GM12878 (cell line): ENCODE results near the gene VAV2. TPM values are rescaled to one million over a fixed set of nuclear protein-coding genes. Genes with fewer than 3 reads are reported as not detected.

Source experiments
- BACH1 ChIP-seq: fragments of 450-650 bp; IDR thresholded peaks from 2 replicates; pipeline ENCODE4 v1.6.1; 2017; ENCODE audit warnings: mild to moderate bottlenecking, borderline replicate concordance
- BRCA1 ChIP-seq: IDR thresholded peaks from 2 replicates; pipeline ENCODE4 v1.6.1; 2011; ENCODE audit warnings: low read depth, low read length, improper control_type of control experiment
- CBFB ChIP-seq: IDR thresholded peaks from 2 replicates; pipeline ENCODE4 v1.6.1; 2016; ENCODE audit warnings: antibody characterized with exemption, low read depth
- CREM ChIP-seq: IDR thresholded peaks from 2 replicates; pipeline ENCODE4 v1.6.1; 2014; ENCODE audit warnings: antibody characterized with exemption, low read depth
- HDGF ChIP-seq: fragments of 450-650 bp; IDR thresholded peaks from 2 replicates; pipeline ENCODE4 v1.6.1; 2016; ENCODE audit warnings: antibody characterized with exemption
- JUND ChIP-seq: IDR thresholded peaks from 2 replicates; pipeline ENCODE4 v1.6.1; 2012; ENCODE audit warnings: low read depth, mild to moderate bottlenecking, low read length, improper control_type of control experiment, moderate library complexity
- NFIC ChIP-seq: IDR thresholded peaks from 2 replicates; pipeline ENCODE4 v1.6.1; 2012; ENCODE audit warnings: low read depth, mild to moderate bottlenecking, inconsistent platforms, low read length, moderate library complexity
- NKRF ChIP-seq: fragments of 450-650 bp; conservative IDR thresholded peaks from 2 replicates; pipeline ENCODE4 v1.6.1; 2017; ENCODE audit warnings: mild to moderate bottlenecking, moderate library complexity
- PRDM15 ChIP-seq: fragments of 450-650 bp; formaldehyde crosslinking; IDR thresholded peaks from 2 replicates; pipeline ENCODE4 v1.4.0; 2020; ENCODE audit warnings: mild to moderate bottlenecking, moderate library complexity
- RAD21 ChIP-seq: IDR thresholded peaks from 2 replicates; pipeline ENCODE4 v1.6.1; 2011; ENCODE audit warnings: mild to moderate bottlenecking, low read depth, low read length, moderate library complexity; ENCODE audit not compliant: insufficient read depth
- RAD51 ChIP-seq: fragments of 450-650 bp; IDR thresholded peaks from 2 replicates; pipeline ENCODE4 v1.6.1; 2016; ENCODE audit warnings: moderate library complexity, mild to moderate bottlenecking, inconsistent platforms
- REST ChIP-seq: IDR thresholded peaks from 2 replicates; pipeline ENCODE4 v1.6.1; 2012; ENCODE audit warnings: mild to moderate bottlenecking, low read depth, low read length
- YY1 ChIP-seq: IDR thresholded peaks from 2 replicates; pipeline ENCODE4 v1.6.1; 2011; ENCODE audit warnings: low read depth, mild to moderate bottlenecking, low read length
- ZNF24 ChIP-seq: fragments of 450-650 bp; IDR thresholded peaks from 2 replicates; pipeline ENCODE4 v1.6.1; 2017; ENCODE audit warnings: antibody characterized with exemption, mild to moderate bottlenecking
- polyA plus RNA-seq, 11 experiments: library from polyadenylated mRNA; depleted of rRNA in 4 of 11; unstranded in 6 of 11; stranded (reverse) in 5 of 11; fragments of >200 nt; fragmentation: Nextera tagmentation in 4 of 11; fragmentation: Illumina TruSeq in 1 of 11; extraction: Ambion mirVana in 4 of 11; extraction: Trizol in 1 of 11; gene quantifications; 1 replicate in 1 of 11; 2 replicates in 10 of 11; pipeline versions ENCODE4 v1.2.1 to v1.2.3, GENCODE V29; 2011 to 2016; ENCODE audit warnings: inconsistent platforms in 2 of 11, missing spikeins in 2 of 11, low read depth in 1 of 11
- total RNA-seq, 4 experiments: library from RNA; depleted of rRNA in 3 of 4; stranded (reverse); fragments of >200 nt in 3 of 4; fragmentation: Illumina TruSeq in 1 of 4; extraction: Trizol in 1 of 4; gene quantifications; 2 replicates each; pipeline versions ENCODE4 v1.2.1 to v1.2.3, GENCODE V29; 2013 to 2021
- TF ChIP-seq, protein P1 (sequence below): IDR thresholded peaks from 2 replicates; pipeline ENCODE4 v1.6.1; 2011; ENCODE audit warnings: mild to moderate bottlenecking, low read depth, low read length, moderate library complexity; ENCODE audit not compliant: insufficient replicate concordance
- TF ChIP-seq, protein P2 (sequence below), 3 experiments: IDR thresholded peaks in 2 of 3; conservative IDR thresholded peaks in 1 of 3; 2 replicates each; pipeline ENCODE4 v1.5.1; 2011; ENCODE audit warnings: low read depth in 3 of 3, low read length in 3 of 3, mild to moderate bottlenecking in 3 of 3, control low read depth in 2 of 3, moderate library complexity in 2 of 3, inconsistent platforms in 1 of 3, mixed read lengths in 1 of 3; ENCODE audit not compliant: control insufficient read depth in 2 of 3, insufficient read depth in 1 of 3; ENCODE audit errors: extremely low read depth in 1 of 3

VAV2 gene
- total and polyA plus RNA-seq, 10 of the 15 experiments (the other 5 are each of a cell fraction or from before 2014, with no cell fraction given), result 0.13 to 43.9 (median 16.9) TPM

GRCh38 chr9:133945314-133945975 is 46.7 kb downstream of the VAV2 start (continued):
- TF ChIP-seq, protein P1, sequence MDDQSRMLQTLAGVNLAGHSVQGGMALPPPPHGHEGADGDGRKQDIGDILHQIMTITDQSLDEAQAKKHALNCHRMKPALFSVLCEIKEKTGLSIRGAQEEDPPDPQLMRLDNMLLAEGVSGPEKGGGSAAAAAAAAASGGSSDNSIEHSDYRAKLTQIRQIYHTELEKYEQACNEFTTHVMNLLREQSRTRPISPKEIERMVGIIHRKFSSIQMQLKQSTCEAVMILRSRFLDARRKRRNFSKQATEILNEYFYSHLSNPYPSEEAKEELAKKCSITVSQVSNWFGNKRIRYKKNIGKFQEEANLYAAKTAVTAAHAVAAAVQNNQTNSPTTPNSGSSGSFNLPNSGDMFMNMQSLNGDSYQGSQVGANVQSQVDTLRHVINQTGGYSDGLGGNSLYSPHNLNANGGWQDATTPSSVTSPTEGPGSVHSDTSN, result peak; percentile 79
- TF ChIP-seq, protein P2, sequence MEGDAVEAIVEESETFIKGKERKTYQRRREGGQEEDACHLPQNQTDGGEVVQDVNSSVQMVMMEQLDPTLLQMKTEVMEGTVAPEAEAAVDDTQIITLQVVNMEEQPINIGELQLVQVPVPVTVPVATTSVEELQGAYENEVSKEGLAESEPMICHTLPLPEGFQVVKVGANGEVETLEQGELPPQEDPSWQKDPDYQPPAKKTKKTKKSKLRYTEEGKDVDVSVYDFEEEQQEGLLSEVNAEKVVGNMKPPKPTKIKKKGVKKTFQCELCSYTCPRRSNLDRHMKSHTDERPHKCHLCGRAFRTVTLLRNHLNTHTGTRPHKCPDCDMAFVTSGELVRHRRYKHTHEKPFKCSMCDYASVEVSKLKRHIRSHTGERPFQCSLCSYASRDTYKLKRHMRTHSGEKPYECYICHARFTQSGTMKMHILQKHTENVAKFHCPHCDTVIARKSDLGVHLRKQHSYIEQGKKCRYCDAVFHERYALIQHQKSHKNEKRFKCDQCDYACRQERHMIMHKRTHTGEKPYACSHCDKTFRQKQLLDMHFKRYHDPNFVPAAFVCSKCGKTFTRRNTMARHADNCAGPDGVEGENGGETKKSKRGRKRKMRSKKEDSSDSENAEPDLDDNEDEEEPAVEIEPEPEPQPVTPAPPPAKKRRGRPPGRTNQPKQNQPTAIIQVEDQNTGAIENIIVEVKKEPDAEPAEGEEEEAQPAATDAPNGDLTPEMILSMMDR (IDR thresholded peaks at IDR 0.05 in 2 of 3, conservative IDR thresholded peaks at IDR 0.05 in 1 of 3; ENCODE audit: control insufficient read depth in 2 of 3, extremely low read depth in 1 of 3, insufficient read depth in 1 of 3, low read depth in 3 of 3, low read length in 3 of 3), result no peak
- TF ChIP-seq NKRF, result peak; percentile 36; the same call in 1 of the 2 replicates
- peak; percentile 90 for TF ChIP-seq YY1
- 0 out of 2 replicates have a peak, but pooled peaks have one; percentile 58 for TF ChIP-seq NFIC
- TF ChIP-seq PRDM15 (CRISPR knock-in tag), result no peak
- TF ChIP-seq RAD21, result no peak
- peak; percentile 36; the same call in 1 of the 2 replicates for TF ChIP-seq RAD51
- peak; percentile 60; the same call in 1 of the 2 replicates for TF ChIP-seq CBFB
- no peak for TF ChIP-seq BRCA1
- no peak; the same call in 1 of the 2 replicates for TF ChIP-seq HDGF
- TF ChIP-seq REST, result no peak
- 0 out of 2 replicates have a peak, but pooled peaks have one; percentile 6 for TF ChIP-seq ZNF24
- TF ChIP-seq JUND, result 0 out of 2 replicates have a peak, but pooled peaks have one; percentile 7
- peak; percentile 39; the same call in 1 of the 2 replicates for TF ChIP-seq CREM
- peak; percentile 53; the same call in 1 of the 2 replicates for TF ChIP-seq BACH1
